Hypothalamus (tissue), 51 donors: ENCODE data around the gene PPM1K.

Source experiments
- DNase-seq, 51 donors: peaks; one replicate each; lab custom pipeline; 2025; lab: John Stamatoyannopoulos, UW

The PPM1K gene

DNA sequence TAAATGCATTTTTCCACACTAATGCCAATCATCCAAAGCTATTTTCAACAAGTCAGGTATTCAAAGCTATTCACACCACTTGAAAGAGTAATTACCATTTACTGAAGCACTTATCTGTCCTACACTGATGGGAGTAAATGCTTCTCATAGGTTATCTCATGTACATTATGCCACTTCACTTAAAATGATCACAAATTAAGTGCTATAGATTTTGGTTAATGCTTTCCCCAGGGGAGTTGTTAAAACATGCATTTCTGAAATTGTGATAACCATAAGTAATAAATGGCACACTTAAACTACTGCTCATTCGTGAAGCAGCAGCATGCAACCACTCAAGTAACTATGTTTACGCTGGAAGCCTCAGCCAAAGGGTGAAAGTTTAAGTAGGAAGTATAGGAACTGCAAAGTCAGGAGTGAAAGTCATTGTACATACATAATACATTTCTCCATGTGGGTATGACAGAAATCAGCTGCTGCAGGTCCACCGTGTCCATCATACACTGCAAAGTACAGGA is 6.6 kb downstream of the PPM1K start:
- DNase-seq, result no peak

- no peak for DNase-seq
Measured at GRCh38 chr4:88276952-88277710, 7.2 kb downstream of the PPM1K start.

DNA sequence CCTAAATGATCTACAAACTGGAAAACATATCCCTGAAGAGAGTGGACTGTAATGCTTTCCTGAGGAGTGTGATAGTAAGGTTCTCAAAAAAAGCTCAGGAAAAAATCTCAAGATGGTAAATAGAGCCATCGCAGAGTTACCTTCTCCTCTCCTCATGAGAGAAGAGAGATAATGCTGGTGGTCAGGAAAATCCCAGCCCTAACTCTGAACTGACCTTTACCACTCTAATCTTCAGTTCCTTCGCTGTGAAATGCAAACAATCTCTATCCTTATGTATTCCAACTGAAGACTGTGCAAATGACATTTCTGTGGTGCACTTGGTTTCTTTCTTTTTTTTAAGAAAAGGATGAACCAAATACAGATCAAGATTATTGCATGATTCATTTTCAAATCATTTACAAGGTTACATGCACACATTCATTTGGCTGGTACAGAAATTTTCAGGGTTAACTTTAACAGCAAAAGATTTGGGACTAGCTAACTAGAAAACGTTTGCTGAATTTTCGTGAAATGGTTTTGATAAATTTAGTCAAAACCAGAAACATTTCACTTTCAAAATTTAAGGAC is 8.3 kb downstream of the PPM1K start:
- no peak for DNase-seq

- no peak for DNase-seq
Measured at GRCh38 chr4:88275516-88275915, 8.8 kb downstream of the PPM1K start.

DNA sequence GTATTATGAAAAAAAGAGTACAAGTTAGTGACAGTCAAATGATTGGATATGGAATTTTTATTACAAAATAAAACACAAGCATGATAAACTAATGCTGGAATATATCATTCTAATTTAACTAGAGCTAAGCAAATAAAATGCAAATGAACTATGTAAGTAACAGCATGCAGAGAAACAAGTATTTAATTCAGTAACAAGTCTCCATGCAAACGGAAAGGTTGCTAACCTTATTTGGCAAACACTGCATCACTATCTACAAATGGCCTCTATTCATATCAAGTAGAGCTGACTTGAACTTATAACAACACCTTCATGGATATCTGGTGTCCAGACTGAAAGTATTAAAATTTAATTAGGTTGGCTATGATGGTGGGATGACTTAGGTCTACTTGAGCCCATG is 15.4 kb downstream of the PPM1K start:
- no peak for DNase-seq

- no peak for DNase-seq
Measured at GRCh38 chr4:88264336-88264735, 20.0 kb downstream of the PPM1K start.

GRCh38 chr4:88257726-88258125 is 26.6 kb downstream of the PPM1K start:
- no peak for DNase-seq

- DNase-seq, result no peak
Measured at GRCh38 chr4:88255111-88255510, 29.2 kb downstream of the PPM1K start.

DNA sequence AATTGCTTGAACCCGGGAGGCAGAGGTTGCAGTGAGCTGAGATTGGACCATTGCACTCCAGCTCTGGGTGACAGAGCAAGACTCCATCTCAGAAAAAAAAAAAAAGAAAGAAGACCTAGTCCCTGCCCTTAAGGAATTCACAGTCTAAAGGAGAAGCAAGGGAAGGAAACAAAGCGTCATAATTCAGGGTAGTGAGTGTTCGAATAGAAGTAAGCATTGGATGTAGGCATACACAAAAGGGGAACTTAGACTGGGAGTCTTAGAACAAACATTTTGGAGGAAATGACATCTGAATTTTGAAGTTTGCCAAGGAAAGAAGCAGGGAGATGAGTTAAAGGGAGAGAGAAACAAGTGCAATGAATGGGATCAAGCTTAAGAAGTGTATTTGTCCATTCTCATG is 32.4 kb downstream of the PPM1K start:
- no peak for DNase-seq

- DNase-seq, result no peak
Measured at GRCh38 chr4:88247148-88247547, 37.2 kb downstream of the PPM1K start.

DNA sequence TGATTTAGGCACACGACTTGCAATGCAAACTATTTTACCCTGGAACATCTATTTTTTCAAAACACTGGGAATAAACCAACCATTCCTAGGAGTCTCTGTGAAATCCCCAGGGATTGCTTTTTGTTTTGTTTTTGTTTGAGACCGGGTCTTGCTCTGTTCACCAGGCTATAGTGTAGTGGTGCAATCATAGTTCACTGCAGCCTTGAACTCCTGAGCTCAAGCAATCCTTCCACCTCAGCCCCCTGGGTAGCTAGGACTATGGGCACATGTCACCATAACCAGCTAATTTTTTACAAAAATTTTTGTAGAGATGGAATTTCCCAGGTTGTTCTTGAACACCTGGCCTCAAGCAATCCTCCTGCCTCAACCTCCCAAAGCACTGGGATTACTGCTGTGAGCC is 37.8 kb downstream of the PPM1K start:
- DNase-seq, result no peak

- DNase-seq, result no peak
Measured at GRCh38 chr4:88244816-88245579, 39.4 kb downstream of the PPM1K start.

DNA sequence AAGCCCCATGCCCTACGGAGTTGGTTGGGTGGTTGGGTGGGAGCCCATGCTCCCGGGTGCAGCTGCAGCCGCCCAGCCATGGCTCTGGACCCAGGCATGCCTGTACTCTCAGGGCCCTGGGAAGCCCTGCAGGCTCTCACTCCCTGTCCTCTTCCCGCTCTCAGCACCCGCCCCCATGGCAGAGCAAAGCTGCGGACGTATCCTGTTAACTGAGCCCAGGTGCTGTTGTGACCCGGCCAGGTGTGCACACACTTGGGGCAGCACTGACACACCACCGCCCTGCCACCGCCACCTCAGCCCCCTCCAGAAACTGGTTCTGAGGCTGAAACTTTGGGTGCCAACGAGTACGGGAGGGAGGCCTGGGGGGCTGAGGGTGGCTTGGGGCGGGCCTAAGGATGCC is 40.3 kb downstream of the PPM1K start:
- DNase-seq, result no peak

GRCh38 chr4:88242144-88242543 is 42.2 kb downstream of the PPM1K start:
- no peak for DNase-seq

DNA sequence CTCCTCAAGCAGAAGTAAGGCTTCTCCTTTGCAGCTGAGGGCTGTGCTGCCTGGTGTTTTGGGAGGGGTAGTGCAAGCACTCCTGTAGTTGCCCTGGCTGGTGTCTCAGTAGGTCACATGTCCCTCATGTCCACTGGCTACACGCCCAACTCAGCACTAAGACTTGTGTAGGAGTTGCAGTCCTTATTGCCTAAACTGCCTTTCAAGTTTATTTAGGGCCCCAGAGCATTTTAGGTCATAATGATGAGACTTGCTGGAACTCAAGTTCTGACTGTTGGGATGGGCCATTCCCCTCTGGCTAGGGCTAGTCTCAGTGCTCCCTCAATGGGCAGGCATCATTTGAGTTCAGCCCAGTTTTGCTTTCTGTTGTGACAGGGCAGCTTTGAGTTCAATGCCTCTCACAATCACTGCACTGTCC is 44.1 kb downstream of the PPM1K start:
- peak in 4 of 51 donors; percentile 4 to 25 (median 10) for DNase-seq

- peak in 1 of 51 donors; percentile 2 for DNase-seq
Measured at GRCh38 chr4:88230969-88231771, 53.2 kb downstream of the PPM1K start.

DNA sequence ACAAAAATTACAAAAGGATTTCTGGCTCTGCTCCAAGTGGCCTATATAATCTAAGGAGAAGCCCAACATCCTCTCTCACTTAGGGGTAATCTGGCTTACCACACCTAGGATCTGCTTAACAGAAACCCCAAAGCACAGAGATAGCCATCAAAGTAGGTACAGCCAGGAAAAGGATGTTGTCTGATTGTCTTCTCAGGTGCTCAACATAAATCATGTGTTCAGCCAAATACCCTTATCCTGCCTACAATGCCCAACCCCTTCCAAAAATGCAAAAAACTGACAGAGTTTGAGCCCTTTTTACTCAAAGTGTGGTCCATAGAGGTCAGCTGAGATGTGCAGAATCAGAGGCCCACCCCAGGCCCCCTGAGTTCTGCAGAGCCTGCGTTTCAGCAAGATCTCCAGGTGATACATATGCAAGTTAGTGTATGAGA is 53.9 kb downstream of the PPM1K start:
- DNase-seq, result no peak

GRCh38 chr4:88227734-88228133 is 56.6 kb downstream of the PPM1K start:
- no peak for DNase-seq

DNA sequence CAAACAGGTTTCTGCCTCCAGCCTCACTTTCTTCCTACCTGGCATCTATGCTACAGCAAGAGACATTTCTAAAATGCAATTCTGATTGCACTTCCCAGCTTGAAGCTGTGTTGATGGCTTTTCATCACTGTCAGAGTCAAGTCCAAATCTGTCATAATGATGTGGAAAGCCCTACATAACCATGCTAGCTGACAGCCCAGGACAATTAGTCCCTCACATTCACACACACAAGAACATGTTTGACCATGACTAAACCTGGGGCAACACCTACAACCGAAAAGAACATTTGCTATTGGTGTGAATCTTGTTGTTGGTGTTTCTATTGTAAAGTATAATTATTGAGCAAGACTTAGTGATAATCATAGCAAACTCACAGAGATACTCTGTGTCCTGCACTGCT is 58.2 kb downstream of the PPM1K start:
- no peak for DNase-seq

DNA sequence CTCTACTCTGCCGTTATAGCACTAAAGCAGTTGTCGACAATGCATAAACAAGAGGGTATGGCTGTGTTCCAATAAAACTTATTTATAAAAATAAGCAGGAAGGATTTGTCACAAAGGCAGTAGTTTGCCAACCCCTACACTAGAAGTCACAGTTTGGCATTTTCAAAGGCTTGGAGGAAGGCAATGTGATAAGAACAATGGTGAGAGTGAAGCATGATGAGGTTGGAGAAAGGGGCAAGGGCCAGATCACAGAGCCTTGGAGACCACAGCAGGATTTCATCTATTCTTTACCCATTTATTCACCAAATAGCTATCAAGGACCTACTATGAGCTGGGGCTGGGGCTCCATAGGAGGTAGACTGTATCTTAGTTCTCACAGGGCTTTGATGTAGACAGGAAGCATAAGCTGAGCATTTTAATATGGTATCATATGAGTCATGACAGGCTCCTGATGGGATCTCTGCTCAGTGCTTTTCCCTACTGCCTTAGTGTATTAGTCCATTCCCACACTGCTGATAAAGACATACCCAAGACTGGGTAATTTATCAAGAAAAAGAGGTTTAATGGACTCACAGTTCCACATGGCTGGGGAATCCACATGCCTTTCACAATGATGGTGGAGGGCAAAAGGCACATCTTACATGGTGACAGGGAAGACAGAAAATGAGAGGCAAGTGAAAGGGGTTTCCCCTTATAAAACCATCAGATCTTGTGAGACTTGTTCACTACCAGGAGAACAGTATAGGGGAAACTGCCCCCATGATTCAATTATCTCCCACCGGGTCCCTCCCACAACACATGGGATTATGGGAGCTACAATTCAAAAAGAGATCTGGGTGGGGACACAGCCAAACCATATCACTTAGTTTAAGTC is 58.9 kb downstream of the PPM1K start:
- no peak for DNase-seq
